DMS 273 (cell line): Measurements from ENCODE around the gene POLRMT.
A peak's percentile ranks its signal among the peaks of the same experiment; 100 is the strongest.
"Not testable (repeated sequence)": the region's sequence is repeated elsewhere in the genome, so short reads cannot be mapped to it uniquely, and the experiment has no call there.

Experiments
- DNase-seq: peaks from one replicate; lab custom pipeline; 2025; ENCODE audit not compliant: unreplicated experiment; lab: John Stamatoyannopoulos, UW

Gene POLRMT

DNA sequence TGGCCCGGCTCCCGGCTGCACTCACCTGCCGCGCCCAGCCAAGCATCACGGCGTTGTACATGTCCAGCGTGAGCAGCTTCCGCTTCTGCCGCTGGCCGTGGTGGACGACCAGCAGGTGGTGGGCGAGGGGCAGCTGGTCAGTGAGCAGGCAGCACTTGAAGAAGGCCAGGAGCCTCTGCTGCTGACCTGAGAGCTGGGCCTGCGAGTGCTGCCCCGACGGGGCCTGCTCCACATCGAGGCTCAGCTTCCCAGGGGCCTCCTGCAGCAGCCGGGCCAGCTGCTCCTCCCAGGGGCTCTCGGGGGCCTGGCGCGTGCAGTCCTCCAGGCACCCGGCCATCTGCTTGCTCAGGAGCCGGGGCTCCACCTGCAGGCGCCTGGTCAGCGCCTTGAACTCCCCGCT, 3.8 kb downstream of the POLRMT start:
- DNase-seq: peak; percentile 75

DNA sequence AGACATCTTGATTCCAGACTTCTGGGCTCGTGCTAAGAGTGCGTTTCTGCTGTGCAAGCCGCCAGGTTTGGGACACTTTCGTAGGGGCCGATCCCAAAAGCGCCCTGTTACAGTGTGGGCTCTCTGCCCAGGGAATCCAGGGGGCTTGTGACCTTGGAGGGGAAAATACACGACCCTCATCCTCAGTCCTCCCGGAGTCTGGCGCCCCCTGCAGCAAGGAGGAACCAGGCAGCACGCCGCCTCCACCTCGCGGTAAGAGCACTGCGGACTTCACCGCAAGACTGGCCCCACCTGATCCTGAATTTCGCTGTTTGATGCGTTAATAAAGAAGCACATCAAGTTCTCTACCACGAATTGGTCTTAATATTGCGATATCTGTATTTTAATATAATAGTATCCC, 5.2 kb downstream of the POLRMT start:
- no peak for DNase-seq

DNA sequence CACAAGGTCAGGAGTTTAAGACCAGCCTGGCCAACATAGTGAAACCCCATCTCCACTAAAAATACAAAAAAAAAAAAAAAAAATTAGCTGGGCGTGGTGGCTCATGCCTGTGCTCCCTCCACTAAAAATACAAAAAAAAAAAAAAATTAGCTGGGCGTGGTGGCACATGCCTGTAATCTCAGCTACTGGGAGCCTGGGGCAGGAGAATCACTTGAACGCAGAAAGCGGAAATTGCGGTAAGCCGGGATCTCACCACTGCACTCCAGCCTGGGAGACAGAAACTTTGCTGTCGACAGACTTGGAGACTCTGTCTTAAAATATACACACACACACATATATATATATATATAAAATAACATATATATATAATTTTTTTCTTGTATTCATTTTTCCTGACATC, 6.8 kb downstream of the POLRMT start:
- not testable (repeated sequence) for DNase-seq

GRCh38 chr19:625257-625656, 8.1 kb downstream of the POLRMT start:
- no peak for DNase-seq

DNA sequence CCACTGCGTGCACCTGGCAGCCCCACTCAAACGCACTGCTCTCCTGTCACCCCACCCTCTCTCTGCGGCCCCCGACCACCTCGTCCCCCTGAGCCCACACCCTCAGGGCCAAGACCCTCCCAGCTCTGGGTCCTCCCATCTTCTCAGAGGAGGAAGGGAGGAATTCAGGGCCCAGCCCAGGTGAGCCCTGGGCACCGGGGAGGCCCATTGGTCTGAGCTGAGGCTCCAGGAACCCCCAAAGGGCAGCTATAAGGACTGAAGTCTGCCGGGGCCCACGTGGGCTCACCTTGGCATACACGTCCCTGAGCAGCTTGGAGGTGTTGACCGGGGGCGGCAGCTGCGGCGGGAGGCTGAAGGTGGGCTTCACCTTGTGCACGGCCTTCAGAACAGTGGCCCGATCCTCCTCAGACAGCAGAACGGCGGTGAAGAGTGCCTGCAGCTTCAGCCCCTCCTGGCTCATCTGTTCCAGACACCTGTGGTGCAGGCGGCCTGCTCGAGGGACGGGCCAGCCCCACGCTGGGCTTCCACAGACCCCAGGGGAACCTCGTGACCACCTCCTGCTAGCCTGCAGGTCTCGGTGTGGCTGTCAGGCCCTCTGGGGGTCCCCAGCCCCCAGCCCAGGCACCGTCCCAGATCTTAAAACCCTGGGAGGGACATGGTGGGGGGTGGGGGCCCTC, 8.8 kb downstream of the POLRMT start:
- DNase-seq: no peak

DNA sequence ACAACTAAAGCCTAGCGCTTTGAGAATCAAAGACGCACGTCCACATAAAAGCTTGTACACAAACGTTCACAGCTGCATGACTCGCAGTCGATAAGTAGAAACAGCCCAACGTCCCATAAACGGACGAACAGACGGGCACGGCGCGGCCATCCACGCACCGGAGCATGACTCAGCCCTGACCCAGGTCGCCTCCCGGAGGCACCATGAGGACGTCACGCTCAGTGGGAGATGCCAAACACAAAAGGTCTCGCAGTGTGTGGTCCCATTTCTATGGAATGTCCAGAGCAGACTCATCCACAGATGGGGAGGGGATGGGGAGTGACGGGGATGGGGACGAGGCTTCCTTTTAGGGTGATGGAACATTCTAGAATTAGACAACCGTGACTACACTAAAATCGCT, 9.4 kb downstream of the POLRMT start:
- DNase-seq: no peak

- no peak for DNase-seq
These were observed 10.0 kb downstream of the POLRMT start for GRCh38 chr19:623175-623916.

GRCh38 chr19:622666-623065, 10.7 kb downstream of the POLRMT start:
- DNase-seq: no peak

DNA sequence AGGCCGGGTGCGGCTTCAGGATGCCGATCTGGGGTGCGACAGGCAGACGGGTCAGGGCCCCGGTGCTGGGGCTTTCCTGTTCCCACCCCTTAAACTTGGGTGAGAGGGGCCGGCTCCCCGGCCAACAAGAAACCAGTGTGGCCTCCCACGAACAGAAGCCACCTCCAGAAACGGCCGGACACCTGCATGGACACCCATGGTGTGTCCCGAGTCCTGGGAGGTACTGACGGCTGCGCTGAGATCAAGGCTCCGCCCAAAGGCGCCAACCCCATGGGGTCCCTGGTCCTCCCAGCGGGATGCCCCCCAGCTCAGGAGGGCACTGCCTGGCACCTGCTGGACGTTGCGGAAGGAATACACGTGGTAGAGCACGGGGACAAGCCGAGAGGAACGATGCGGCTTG, 11.5 kb downstream of the POLRMT start:
- no peak for DNase-seq

DNA sequence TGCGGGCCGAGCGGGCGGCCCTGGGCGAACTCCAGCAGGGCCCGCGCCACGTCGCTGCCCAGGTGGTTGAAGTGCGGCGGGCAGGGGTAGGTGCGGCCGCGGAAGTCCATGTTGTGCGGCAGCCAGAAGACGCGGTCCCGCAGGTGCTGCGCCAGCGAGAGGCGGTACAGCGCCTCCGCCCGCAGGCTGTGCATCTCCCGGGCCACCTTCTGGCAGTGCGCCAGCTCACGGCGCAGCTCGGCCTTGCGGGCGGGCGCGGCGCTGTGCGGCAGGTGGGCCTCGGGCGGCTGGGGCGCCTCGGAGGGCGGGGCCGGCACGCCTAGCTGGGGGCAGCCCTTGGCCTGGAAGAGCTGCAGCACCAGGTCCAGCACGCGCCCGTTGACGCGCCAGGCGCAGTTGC, 12.1 kb downstream of the POLRMT start:
- DNase-seq: not testable (repeated sequence)

GRCh38 chr19:620166-620862, 13.0 kb downstream of the POLRMT start:
- no peak for DNase-seq

- no peak for DNase-seq
These were observed 13.9 kb downstream of the POLRMT start for GRCh38 chr19:619286-620002.

DNA sequence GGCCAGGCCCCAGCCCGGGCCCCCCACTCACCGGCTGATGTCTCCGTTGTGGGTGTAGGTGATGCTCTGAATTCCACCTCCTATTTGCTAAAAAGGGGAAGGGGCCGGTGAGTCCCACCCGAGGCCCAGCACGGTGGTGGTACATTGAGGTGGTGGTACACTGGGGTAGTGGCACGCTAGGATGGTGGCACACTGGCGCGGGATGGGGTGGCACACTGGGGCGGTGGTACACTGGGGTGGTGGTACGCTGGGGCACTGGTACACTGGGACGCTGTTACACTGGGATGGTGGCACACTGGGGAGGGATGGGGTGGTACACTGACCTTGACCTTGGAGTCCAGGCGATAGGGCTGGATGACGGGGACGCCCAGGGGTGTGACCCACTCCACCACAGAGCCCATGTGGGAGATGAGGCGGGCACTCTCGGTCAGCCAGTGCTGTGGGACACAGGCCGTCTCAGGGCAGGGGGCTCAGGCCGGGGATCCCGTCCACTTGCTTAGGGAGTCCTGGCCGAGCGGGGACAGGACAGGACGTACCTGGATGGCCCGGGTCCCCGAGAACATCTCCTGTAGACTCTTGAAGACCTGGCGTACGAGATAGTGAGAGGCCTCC, 14.6 kb downstream of the POLRMT start:
- no peak for DNase-seq

GRCh38 chr19:618247-618619, 15.1 kb downstream of the POLRMT start:
- no peak for DNase-seq

DNA sequence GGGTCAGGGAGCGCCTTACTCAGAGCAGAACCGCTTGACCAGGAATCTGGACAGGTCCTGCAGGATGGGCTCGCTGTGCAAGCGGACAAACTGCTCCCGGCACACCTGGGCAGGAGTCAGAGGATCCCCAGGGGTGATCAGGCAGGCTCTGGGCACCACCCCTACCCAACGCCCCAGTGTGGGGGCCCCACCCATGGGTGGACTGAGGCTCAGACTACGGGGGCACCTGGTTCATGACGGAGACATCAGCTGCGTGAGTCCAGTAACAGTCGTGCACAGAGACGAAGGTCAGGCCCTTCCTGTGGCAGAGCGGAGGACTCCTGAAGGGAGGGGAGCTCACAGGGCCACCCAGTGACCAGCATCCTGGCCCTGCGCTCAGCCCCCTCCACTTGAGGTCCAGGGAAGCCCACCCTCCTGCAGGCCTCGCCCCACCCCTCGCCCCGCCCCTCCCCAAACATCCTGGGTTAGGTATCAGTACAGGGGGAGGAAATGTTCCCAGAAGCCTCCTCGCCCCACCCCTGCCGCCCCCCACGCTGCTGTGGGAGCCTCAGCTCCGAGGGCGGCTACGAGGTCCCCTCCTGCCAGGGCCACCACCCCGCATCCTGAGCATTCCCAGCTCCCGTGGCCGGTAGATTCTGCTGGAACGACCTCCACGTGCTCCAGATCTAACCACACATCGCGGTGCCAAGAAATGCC, 15.6 kb downstream of the POLRMT start:
- DNase-seq: no peak

GRCh38 chr19:616747-617526, 16.4 kb downstream of the POLRMT start:
- DNase-seq: no peak

DNA sequence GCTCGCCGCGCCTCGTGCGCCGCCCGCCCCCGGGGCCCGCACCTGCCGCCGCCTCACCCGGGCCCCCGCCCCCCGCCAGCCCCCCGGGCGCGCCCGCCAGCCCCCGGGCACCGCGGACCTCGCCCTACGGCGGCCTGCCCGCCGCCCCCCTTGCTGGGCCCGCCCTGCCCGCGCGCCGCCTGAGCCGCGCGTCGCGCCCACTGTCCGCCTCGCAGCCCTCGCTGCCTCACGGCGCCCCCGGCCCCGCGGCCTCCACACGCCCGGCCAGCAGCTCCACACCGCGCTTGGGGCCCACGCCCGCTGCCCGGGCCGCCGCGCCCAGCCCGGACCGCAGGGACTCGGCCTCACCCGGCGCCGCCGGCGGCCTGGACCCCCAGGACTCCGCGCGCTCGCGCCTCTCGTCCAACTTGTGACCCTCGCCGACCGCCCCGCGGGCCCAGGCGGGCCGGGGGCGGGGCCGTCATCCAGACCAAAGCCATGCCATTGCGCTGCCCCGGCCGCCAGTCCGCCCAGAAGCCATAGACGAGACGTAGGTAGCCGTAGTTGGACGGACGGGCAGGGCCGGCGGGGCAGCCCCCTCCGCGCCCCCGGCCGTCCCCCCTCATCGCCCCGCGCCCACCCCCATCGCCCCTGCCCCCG, 17.2 kb downstream of the POLRMT start:
- no peak for DNase-seq

DNA sequence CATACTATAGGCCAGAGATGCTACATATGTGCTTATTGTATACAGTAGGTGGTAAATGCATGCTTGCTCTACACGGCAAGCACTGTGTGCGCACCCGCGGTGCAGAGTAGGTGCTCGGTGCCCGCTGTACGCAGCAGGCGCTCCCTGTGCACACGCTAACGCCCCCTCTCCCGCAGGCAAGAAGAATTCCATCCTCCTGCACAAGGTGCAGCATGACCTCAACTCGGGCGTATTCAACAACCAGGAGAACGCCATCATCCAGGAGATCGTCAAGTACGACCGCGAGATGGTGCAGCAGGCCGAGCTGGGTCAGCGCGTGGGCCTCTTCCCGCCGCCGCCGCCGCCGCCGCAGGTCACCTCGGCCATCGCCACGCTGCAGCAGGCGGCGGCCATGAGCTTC, 17.7 kb downstream of the POLRMT start:
- no peak for DNase-seq
